HL-60/S4 treated with retinoic acid at 250 ng/mL for 4 days and 3 days (cell line): ENCODE data around the gene ISLR.

Experiments used
- in situ Hi-C: fragments of 300-500 bp; cut with MboI; formaldehyde crosslinking; loops from 2 replicates; pipeline ENCODE4 v1.7.0; 2022; ENCODE audit warnings: low sequenced_read_pairs

The ISLR gene

DNA sequence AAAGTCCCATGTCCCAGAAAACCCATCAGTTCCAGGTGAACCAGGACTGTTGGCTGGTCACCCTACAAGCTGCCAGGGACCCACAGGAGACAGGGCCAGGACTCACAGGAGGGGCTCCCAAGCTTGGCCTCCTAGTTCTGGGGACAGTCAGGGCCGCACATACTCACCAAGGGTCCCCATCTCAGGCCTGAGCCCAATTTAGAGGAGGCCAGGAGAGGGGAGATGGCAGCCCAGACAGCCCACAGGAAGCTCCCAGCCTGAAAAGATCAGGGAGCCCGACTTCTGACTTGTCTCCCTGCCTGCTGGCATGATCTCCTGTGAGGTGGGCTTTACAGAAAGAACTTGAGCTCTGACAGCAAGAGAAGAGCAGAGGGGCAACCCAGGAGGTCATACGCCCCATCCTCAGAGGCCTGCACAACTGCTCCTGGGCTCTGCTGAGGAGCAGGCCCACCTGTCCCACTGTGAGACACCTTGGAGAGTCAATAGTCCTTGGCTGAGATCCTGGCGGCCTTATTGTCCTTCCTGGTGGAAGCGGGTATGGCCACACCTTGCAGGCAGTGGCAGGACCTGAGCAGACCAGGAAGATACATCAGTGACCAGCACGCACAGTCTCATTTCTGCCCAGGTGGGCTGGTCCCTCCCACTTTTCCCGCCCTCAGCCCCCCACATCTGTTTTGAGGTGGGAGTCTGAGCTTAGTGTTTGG is 2.5 kb upstream of the ISLR start:
- in situ Hi-C loops: no loop called here

GRCh38 chr15:74171965-74172541 is 1.5 kb upstream of the ISLR start:
- in situ Hi-C loops: no loop called here

- in situ Hi-C loops: no loop called here
These were observed 670 bp upstream of the ISLR start for GRCh38 chr15:74172701-74173379.

- in situ Hi-C loops: no loop called here
These were observed 878 bp downstream of the ISLR start for GRCh38 chr15:74174219-74174957.

DNA sequence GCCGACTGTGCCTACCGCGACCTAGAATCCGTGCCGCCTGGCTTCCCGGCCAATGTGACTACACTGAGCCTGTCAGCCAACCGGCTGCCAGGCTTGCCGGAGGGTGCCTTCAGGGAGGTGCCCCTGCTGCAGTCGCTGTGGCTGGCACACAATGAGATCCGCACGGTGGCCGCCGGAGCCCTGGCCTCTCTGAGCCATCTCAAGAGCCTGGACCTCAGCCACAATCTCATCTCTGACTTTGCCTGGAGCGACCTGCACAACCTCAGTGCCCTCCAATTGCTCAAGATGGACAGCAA is 1.4 kb downstream of the ISLR start:
- in situ Hi-C loops: no loop called here

GRCh38 chr15:74175271-74176191 is 2.0 kb downstream of the ISLR start:
- in situ Hi-C loops: no loop called here

DNA sequence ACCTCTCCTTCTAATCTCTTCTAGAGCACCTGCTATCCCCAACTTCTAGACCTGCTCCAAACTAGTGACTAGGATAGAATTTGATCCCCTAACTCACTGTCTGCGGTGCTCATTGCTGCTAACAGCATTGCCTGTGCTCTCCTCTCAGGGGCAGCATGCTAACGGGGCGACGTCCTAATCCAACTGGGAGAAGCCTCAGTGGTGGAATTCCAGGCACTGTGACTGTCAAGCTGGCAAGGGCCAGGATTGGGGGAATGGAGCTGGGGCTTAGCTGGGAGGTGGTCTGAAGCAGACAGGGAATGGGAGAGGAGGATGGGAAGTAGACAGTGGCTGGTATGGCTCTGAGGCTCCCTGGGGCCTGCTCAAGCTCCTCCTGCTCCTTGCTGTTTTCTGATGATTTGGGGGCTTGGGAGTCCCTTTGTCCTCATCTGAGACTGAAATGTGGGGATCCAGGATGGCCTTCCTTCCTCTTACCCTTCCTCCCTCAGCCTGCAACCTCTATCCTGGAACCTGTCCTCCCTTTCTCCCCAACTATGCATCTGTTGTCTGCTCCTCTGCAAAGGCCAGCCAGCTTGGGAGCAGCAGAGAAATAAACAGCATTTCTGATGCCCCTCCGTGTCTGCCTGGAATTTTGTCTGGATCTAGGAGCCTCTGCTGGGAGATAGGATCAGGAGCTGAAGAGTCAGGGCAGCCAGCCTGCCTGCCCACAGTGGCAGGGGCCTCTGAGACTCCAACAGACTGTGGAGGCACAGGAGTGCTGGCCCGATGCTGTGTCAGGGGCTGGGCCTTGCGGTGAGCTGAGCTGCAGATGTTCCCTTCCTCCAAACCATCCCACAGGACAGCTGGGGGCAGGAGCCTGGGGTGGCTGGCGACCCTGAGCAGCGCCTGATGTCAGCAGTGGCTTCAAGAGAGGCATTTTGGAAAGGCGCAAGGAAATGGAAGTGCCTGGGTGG is 3.0 kb downstream of the ISLR start:
- in situ Hi-C loops: no loop called here

DNA sequence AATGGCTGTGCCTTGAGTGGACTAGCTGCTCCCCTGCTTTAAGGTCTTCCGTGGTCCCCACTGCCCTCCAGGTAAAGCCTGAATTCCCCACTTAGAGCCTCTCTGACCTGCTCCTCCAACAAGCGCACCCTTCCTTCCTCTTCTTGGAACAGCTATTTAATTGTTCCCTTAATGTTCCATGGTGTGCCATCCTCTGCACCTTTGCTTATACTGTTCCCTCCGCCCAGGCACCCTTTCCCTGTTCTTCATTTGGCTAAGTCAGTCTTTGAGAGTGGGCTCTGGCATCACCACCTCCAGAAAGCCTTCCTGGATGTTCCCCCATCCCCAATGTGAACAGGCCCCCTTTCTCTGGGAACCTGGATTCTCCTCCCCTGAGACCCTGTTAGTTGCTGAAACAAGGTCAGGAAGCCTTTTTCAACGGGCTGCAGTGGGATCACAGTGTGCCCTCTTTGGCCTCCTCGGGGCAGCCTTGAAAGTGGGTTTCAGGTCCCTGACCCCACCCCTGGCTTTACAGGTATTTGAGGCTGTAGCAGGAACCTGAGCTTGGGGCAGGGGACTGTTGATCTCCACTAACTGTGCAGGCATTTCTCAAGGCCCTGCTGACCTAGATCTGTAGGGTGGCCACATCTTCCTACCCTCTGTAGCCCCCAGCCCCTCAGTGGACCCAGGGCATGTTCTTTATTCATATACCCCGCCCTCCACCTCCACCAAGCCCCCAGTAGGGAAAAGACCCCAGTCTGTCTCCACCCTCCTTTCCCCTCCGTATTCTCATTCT is 5.0 kb downstream of the ISLR start:
- in situ Hi-C loops: no loop called here

DNA sequence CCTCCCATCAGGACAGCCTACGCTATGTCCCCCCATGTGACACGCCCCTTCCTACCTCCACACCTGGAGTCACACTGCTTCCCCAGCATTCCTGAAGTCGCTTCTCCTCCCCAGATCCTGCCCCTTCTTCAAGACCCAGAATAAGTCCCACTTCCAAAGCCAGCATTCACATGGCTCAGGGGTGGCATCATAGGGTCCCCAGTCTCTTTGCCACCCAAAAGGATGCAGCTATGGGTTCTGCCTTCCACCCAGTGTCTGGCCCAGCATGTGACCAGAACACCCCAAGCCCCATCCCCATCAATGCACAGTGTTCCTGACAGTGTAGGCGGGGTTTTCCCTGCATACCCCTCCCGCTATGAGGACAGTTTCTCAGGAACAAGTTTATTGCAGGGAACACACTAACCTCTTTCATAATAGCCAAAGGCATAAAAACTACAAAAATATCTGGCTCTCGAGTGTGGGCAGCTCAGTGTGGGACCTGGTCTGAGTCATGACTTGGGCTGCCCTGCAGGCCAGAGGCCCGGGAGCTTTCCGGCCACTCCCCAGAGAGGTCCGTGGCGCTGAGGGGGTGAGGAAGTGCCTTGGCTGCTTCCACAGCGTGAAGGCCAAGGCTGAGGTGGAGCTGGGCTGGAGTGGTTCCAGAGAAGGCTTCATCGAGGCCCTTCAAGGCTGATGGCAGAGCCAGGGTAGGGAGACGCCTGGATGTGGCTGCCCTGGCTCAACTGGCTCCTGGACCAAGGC is 5.8 kb downstream of the ISLR start:
- in situ Hi-C loops: no loop called here

GRCh38 chr15:74179983-74180880 is 6.7 kb downstream of the ISLR start:
- in situ Hi-C loops: no loop called here

DNA sequence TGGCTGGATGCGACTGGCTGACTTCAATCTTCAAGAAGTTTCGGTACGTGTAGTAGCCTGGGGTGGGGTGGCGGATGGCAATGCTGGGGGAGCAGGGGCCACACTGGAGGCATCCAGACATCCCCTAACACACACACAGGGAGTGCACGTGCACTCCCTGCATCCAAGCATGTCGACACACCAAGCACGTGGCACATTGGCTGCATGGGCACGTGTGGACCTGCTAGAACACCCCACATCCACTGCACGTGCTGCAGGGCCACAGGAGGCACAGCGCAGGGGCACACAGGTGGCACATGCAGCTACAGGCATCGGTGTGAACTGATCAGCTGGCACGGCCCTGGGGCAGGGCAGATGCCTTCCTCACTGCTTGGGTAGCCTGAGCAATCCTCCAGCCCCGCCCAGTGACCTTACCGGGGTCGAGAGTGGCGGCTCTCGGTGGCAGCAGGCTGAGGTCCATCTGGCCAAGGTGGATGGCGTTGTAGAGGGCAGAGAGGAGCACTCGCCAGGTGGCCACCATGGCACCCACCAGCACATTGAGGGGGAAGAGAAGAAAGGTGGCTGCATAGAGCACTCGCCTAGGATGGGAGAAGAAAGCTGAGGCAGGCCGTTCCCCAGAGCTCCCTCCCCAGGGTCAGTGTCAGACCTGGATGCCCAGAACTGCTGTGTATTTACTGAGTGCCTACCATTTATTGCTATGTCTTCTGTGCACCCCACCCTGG is 7.5 kb downstream of the ISLR start:
- in situ Hi-C loops: no loop called here

- in situ Hi-C loops: no loop called here
These were observed 8.6 kb downstream of the ISLR start for GRCh38 chr15:74182131-74182530.

- in situ Hi-C loops: no loop called here
These were observed 11.1 kb downstream of the ISLR start for GRCh38 chr15:74184582-74185091.

DNA sequence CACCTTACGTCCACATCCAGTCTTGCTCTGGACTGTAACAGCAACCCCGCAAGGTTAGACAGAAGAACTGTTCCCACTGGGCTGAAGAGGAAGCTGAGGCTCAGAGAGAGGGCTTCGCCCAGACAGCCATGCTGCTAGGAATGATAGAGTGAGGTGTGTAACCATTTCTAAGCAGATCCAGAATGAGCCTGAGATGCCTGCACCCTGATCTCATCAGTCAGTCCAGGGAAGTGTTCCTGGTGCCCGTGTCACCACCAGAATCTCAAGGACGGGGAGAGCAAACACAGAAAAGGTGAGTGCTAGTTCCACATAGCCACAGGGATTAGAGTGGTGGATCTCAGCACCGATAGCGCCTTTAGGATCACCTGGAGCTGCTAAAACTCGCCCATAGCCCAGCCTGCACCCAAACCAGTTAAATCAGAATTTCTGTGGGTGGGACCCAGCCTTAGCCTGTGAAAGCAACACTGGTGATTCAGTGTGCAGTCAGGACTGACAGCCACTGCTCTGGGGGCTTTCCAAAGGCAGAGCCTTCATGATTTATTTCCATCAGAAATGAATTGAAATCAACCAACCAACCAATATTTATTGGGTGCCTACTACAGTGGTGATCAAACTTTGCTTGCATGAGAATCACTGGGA is 12.3 kb downstream of the ISLR start:
- in situ Hi-C loops: no loop called here

- in situ Hi-C loops: no loop called here
These were observed 14.7 kb downstream of the ISLR start for GRCh38 chr15:74188216-74188615.

- in situ Hi-C loops: no loop called here
These were observed 18.3 kb downstream of the ISLR start for GRCh38 chr15:74191798-74192197.
